ENCODE measurements around the gene RAMACL. TPM values are rescaled to one million over a fixed set of nuclear protein-coding genes. Genes with fewer than 3 reads are reported as not detected.

RAMACL gene
- total RNA-seq, 1 donor from 2014 or later = 0.77 TPM

DNA sequence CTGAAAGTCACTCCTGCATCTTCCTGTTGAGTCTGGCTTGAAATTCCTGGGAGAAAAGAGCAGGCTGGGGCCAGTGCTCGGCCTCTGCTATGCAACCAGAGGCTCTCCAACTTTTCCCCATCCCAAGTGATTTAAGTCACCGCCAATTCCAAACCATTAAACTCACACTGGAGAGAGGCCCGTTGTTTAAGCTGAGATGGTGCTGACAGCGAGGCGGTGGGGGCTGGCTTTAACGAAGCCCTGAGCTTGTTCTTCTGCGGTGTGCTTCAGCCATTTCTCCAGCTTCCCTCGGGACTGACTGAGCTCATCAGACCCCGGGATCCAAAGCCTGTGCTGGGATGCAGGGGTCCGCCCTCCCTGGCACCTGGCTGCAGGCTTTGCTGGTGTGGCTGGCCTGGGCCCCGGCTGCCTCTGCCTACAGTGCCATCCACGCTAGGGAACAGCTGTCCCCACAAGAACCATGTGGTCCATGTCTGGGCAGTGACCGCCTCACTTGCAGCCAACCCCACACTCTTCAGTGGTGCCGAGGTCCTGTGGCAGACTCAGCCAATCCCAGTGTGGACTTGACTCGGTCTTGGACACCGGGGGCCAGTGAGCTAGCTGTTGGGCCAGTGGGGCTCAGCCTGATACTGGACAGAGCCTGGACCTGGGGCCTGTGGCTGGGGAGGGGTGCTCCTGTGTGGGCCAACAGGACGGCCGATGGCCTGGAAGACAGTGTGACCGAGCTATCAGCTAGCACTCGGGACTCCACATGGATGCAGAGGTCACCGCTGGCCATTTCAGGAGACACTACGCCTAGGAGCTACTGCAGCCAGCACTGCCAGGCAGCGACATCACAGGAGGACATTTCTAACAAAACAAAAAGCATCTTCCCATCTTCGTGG lies 21.2 kb downstream of the RAMACL start:
- TF ChIP-seq CTCF (IDR thresholded peaks at IDR 0.05; ENCODE audit: borderline replicate concordance) = no peak
- H3K4me3 ChIP-seq = no peak overlapping the region
- intact Hi-C loops (cut with micrococcal nuclease) = no loop called here
- H3K4me1 ChIP-seq = peaks cover 67% of the 10 kb centered on the region
- DNase-seq = peak; percentile 69
- peak overlapping the region; percentile 68 for H3K27ac ChIP-seq (replicated peaks)
- H3K36me3 ChIP-seq = no peaks in the 10 kb centered on the region
- H3K27me3 ChIP-seq (ENCODE audit: low read depth) = no peaks in the 10 kb centered on the region
- H3K9me3 ChIP-seq (replicated peaks) = peaks cover under 1% of the 10 kb centered on the region

- Histone ChIP-seq H3K4me3 (no peak overlapping the region), H3K9me3 (replicated peaks) (peaks cover 14% of the 10 kb centered on the region), H3K4me1 (peaks cover 67% of the 10 kb centered on the region), H3K27me3 (ENCODE audit: low read depth) (no peaks in the 10 kb centered on the region), H3K36me3 (no peaks in the 10 kb centered on the region), H3K27ac (replicated peaks) (peak overlapping the region; percentile 68)
- DNase-seq = no peak
- TF ChIP-seq CTCF (IDR thresholded peaks at IDR 0.05; ENCODE audit: borderline replicate concordance) = no peak
- intact Hi-C loops (cut with micrococcal nuclease) = no loop called here
Measured at GRCh38 chr6:166563805-166564204, 22.7 kb downstream of the RAMACL start.

GRCh38 chr6:166563200-166563599 lies 23.3 kb downstream of the RAMACL start:
- Histone ChIP-seq H3K4me1 (peaks cover 67% of the 10 kb centered on the region), H3K36me3 (no peaks in the 10 kb centered on the region), H3K27ac (replicated peaks) (peak overlapping the region; percentile 20), H3K4me3 (no peak overlapping the region), H3K9me3 (replicated peaks) (peaks cover 14% of the 10 kb centered on the region), H3K27me3 (ENCODE audit: low read depth) (no peaks in the 10 kb centered on the region)
- no peak for DNase-seq
- no peak for TF ChIP-seq CTCF (IDR thresholded peaks at IDR 0.05; ENCODE audit: borderline replicate concordance)
- intact Hi-C loops (cut with micrococcal nuclease) = no loop called here

- intact Hi-C loops (cut with micrococcal nuclease) = no loop called here
- no peak for DNase-seq
- TF ChIP-seq CTCF (IDR thresholded peaks at IDR 0.05; ENCODE audit: borderline replicate concordance) = no peak
- peaks cover 14% of the 10 kb centered on the region for H3K9me3 ChIP-seq (replicated peaks)
- no peaks in the 10 kb centered on the region for H3K36me3 ChIP-seq
- no peaks in the 10 kb centered on the region for H3K27me3 ChIP-seq (ENCODE audit: low read depth)
- H3K27ac ChIP-seq (replicated peaks) = peak overlapping the region; percentile 20
- H3K4me3 ChIP-seq = no peak overlapping the region
- H3K4me1 ChIP-seq = peaks cover 65% of the 10 kb centered on the region
Measured at GRCh38 chr6:166562726-166563125, 23.8 kb downstream of the RAMACL start.

DNA sequence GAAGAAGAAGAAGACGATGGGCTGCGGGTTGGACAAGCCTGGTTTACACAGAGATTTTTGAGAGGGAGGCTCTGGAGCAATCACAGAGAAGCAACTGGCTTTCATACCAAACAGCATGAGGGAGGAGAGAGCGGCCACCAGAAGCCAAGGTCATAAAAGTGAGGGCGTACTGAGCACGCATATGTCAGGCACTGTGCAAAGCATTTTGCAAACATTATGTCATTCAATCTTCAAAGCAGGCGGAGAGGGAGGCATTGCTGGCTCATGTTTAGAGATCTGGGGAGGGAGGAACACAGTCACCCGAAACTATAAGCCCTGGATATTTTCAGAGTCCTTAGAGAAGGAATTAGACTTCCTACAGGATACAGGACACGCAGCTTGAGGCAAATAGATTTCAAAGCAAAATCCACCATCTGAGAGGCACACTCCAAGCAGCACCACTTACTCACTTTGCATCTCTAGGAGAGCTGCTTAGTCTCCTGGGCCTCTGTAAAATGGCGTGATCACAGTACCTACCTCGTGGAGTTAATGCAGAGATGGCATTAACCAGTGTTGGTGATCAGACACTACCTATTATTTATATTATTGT lies 24.6 kb downstream of the RAMACL start:
- no peak for TF ChIP-seq CTCF (IDR thresholded peaks at IDR 0.05; ENCODE audit: borderline replicate concordance)
- intact Hi-C loops (cut with micrococcal nuclease) = no loop called here
- Histone ChIP-seq H3K9me3 (replicated peaks) (peaks cover 14% of the 10 kb centered on the region), H3K27ac (replicated peaks) (peak overlapping the region; percentile 11), H3K4me3 (no peak overlapping the region), H3K36me3 (no peaks in the 10 kb centered on the region), H3K27me3 (ENCODE audit: low read depth) (no peaks in the 10 kb centered on the region), H3K4me1 (peaks cover 65% of the 10 kb centered on the region)
- DNase-seq = no peak
